GM12874 (cell line): Measurements from ENCODE around the gene VPS41.

ENCODE experiments used
- CTCF ChIP-seq: IDR thresholded peaks from 2 replicates; pipeline ENCODE4 v1.5.1; 2011; ENCODE audit warnings: low read depth, mild to moderate bottlenecking, control low read depth, low read length, moderate library complexity; ENCODE audit not compliant: insufficient read depth

VPS41 gene

DNA sequence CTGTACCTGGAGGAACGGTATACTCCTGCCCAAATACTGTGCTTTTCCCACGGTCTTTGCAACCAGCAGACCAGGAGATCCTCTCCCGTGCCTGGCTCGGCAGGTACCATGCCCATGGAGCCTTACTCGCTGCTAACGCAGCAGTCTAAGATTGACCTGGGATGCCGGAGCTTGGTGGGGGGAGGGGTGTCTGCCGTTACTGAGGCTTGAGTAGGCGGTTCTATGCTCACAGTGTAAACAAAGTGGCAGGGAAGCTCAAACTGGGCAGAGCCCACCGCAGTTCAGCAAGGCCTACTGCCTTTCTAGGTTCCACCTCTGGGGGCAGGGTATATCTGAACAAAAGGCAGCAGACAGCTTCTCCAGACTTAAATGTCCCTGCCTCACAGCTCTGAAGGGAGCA, 22.7 kb downstream of the VPS41 start:
- no peak for TF ChIP-seq CTCF

DNA sequence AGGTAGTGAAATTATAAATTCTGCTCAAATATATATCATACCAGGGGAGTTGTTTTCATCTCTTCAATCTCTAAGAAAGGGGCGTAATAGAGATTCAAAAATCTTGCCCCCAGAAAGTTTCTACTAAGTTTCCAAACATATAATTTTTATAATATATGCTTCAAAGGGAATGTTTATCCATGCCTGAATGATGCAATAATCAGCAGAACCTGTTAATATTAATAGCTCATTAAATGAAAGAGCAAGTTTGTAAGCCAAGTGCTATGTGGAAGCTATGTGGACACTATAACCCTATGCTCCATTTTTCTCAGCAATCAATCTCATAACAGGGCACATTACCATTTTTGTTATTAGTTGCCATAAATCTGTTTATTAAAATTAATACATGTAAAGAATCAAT, 25.3 kb downstream of the VPS41 start:
- TF ChIP-seq CTCF: no peak

DNA sequence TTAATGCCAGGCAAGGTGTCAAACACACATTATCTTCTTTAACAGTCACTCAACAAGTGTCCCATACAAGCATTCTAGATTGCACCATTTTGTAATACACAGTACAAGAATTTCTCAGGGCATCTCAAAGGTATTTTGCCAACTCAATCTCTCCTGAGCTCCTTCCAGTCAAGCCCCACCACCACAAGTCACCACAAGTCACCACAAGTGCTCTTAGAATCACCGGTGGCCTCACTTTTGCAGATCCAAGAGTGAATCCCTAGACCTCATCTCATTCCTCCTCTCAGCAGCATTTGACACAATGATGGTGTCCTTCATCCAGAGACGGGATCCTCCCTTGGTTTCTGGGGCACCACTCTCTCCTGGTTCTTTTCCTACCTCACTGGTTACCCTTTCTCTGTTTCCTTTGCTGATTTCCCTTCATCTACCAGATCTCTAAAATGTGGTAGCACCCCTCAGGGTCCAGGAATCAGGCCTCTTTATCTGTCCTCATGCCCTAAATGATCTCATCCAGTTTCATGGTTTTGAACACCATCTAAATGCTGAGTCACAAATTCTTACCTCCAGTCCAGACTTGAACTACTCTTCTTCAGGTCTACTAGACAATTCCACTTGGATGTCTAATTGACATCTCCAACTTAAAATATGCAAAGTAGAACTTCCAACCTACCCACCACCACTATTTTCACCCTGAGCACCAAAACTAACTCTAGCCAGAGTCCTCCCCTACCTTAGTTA, 26.9 kb downstream of the VPS41 start:
- TF ChIP-seq CTCF: no peak

DNA sequence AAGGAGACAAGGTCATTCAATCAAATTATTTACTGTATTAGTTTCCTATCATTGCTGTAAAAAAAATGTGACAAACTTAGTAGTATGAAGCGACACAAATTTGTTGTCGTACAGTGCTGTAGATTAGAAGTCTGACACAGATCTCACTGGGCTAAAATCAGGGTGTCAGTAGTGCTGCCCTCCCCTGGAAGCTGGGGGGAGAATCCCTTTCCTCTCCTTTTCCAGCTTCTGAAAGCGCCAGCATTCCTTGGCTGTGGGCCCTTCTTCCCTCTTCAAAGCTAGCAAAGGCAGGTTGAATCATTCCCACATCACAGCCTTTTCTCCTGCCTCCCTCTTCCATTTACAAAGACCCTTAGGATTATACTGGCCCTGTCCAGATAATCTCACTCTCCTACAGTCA, 28.0 kb downstream of the VPS41 start:
- TF ChIP-seq CTCF: no peak

DNA sequence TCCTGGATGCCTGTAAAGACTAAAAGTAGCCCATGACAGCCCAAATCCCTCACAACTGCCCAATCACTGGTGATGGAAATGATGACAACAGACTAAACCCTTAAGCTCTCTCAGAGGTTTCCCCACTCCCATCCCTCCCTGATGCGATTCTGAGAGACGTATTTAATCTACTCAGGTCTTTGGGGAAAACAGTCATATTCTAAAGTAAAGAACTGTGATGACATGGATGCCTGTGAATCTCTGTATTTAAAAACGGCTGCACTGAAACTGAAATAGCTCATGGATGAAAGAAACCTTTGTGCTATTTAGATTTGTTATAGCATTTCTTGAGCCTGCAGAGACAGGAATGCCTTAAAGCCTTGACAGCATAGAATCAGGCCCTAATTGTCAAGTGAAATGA, 28.5 kb downstream of the VPS41 start:
- no peak for TF ChIP-seq CTCF

DNA sequence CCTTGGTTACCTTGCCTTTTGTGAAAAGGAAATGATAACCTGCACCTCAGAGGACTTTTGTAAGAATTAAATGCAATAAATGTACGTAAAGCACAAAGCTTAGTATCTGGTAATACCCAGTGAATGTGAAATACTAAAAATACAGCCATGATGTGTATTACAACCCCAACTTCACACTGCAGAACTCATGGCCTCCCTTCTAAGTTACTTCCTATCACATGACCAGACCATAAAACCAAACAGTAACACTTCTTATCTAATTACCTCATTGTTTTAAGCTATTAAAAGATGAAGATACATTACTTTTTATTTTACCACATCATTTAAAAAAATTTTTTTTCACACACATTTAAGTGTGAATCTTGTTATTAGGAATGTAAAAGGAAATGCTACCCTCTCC, 29.0 kb downstream of the VPS41 start:
- TF ChIP-seq CTCF: no peak

DNA sequence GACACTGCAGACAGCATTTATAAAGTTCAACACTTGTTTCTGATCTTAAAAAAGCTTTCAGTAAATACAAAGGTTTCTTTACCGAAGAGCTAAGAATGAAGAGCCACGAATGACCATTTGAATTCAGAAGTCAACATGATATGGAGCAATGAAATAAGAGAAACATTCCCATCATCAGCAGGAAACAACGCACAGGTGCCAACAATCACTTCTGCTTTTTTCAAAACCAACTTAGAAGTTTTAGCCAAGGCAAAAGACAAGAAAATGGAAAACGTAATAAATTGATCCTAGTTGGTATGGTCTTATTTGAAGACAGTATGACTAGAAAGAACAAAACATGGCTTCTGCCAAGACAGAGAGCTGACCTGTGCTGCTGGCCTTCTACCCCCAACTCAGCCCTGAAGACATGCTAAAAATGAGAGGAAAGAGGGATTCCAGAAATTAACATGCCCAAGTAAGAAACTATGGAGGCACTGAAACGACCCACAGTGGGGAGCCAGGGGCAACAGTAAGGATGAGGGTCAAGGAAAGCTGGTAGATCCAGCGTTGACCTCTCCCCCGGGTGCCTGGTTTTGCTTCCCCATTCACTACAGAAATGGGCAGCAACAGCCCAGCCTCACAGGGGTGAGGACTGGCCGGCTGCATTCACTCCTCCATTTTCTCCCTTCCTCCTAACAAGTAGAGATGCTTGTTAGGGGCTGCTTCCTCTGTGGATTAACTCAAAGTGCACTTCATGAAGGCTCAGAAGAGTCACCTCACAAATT, 30.1 kb downstream of the VPS41 start:
- TF ChIP-seq CTCF: no peak
